Vein endothelial cell (primary cell): ENCODE results near the gene ZNF12. TPM values are rescaled to one million over a fixed set of nuclear protein-coding genes. Genes with fewer than 3 reads are reported as not detected.

ENCODE experiments used
- total RNA-seq: library from RNA; depleted of rRNA; stranded (reverse); fragments of >200 nt; gene quantifications from 2 replicates; pipeline ENCODE4 v1.2.3, GENCODE V29; 2012

ZNF12 gene
- total RNA-seq: 16.2 and 23.8 TPM in 2 replicates

DNA sequence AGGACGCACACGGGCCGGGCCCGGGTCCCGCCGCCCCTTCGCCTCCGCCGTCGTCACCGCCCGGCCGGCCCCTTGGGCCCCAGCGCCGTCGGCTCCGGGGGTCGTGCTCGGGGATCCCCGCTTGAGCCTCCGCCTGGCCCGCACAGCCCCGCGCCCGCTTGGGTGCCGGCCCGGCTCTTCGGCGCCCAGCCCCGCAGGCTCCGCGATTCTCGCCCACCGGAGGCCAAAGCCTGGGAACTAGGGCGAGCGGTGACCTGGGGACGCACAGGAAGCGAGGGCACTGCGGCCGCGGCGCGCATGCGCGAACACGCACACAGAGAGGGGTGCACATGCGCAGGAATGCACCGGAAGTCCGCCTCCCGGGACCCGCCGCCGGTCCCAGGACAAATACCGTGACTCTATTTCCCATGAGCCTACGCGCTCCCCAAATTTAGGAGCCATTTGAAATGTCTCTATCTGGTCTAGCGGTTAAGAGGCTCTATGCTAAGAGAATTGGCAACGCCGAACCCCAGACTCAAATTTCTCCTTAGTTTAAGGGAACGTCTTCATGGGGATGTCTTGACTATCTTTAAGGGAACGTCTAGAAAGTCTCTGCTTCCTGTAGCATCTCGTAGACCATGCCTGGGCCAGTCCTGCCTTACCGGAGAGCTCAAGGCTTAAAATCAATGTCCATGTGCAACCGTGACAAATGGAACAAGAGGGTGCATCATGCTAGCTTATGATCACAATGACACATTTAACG is at the start of gene ZNF12:
Gene ZNF12, minus strand, starts transcription at position 282 of the 742 bp plus-strand sequence. CDS start 1,774 bp downstream, outside the sequence.

DNA sequence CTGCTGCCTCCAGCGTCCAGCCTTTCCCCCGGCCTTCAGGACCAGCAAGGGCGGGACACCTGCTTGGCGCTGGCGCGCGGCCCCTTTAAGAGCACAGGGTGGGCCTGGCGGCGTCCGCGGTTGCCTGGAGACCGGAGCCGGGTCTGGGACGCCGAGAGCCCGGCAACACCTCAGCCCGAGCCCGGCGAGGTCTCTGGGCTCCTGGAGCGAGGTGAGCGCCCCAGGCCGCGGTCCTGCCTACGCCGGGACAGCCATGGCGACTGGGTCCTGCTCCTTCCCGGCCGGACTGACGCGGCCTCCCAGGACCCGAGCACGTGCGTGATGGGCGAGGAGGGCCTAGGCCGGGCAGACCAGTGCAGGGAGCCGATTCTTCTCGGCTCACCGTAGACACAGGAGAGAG is 47.2 kb upstream of the ZNF12 start, which contains the start of gene RSPH10B2:
Gene RSPH10B2, plus strand, starts transcription at position 140 of the 400 bp plus-strand sequence. CDS start 3,575 bp downstream, outside the sequence.

Other genes starting within 250 kb of the ZNF12 start
- gene KDELR2, start 222.8 kb downstream of the ZNF12 start, total RNA-seq: 156 and 173 TPM in 2 replicates
- not detected in 2 replicates for gene GRID2IP, start 155.5 kb downstream of the ZNF12 start, total RNA-seq
- 30.1 and 36.9 TPM in 2 replicates for gene ZDHHC4, start 129.5 kb downstream of the ZNF12 start, total RNA-seq
- 20.5 and 26.5 TPM in 2 replicates for gene INTS15, start 116.9 kb downstream of the ZNF12 start, total RNA-seq
- 0.29 and 0.65 TPM in 2 replicates for gene ZNF853, start 91.3 kb downstream of the ZNF12 start, total RNA-seq
- gene ZNF316, start 69.6 kb downstream of the ZNF12 start, total RNA-seq: 11.9 and 15.4 TPM in 2 replicates
- 0.38 TPM in 1 of 2 replicates, not detected in the other for gene RSPH10B2, start 47.2 kb upstream of the ZNF12 start, total RNA-seq
- 50.6 and 56.4 TPM in 2 replicates for gene CCZ1B, start 119.3 kb upstream of the ZNF12 start, total RNA-seq